Mammary epithelial cell (primary cell): Measurements from ENCODE around the gene CCL13.

Experiments used
- CTCF ChIP-seq, 2 donors: IDR thresholded peaks in 1 of 2; conservative IDR thresholded peaks in 1 of 2; 2 replicates each; pipeline ENCODE4 v1.5.1; 2011 to 2012; ENCODE audit warnings: inconsistent platforms in 2 of 2, low read length in 2 of 2, mild to moderate bottlenecking in 2 of 2, control low read depth in 1 of 2, low read depth in 1 of 2; ENCODE audit not compliant: insufficient read depth in 1 of 2; ENCODE audit errors: extremely low read depth in 1 of 2
- EZH2 ChIP-seq: IDR thresholded peaks from 2 replicates; pipeline ENCODE4 v1.6.1; 2012; ENCODE audit warnings: low read length, inconsistent platforms, borderline replicate concordance

GRCh38 chr17:34319039-34319483, 37.2 kb upstream of the CCL13 start, which contains the start of gene CCL8:
- TF ChIP-seq CTCF (conservative IDR thresholded peaks at IDR 0.05 in 1 of 2, IDR thresholded peaks at IDR 0.05 in 1 of 2; ENCODE audit: extremely low read depth in 1 of 2, insufficient read depth in 1 of 2, low read depth in 1 of 2, low read length in 2 of 2) (no peak), EZH2 (no peak)
